Stomach smooth muscle (tissue), 2 donors: ENCODE data around the gene EGFR.

Source experiments
- H3K27ac ChIP-seq: one replicate; pipeline ENCODE4 v1.7.0; 2013; ENCODE audit warnings: mild to moderate bottlenecking, low read length, inconsistent platforms
- H3K27me3 ChIP-seq, 2 donors: one replicate each; pipeline ENCODE4 v1.7.0; 2013; ENCODE audit warnings: low read length in 2 of 2; ENCODE audit not compliant: insufficient read depth in 2 of 2, control insufficient read depth in 1 of 2
- H3K36me3 ChIP-seq, 2 donors: one replicate each; pipeline ENCODE4 v1.7.0; 2013; ENCODE audit warnings: low read length in 2 of 2; ENCODE audit not compliant: control insufficient read depth in 2 of 2, insufficient read depth in 2 of 2
- H3K4me1 ChIP-seq: one replicate; pipeline ENCODE4 v1.7.0; 2013; ENCODE audit warnings: low read length; ENCODE audit not compliant: control insufficient read depth, insufficient read depth
- H3K4me3 ChIP-seq, 2 donors: one replicate each; pipeline ENCODE4 v1.7.0; 2013; ENCODE audit warnings: low read length in 2 of 2
- H3K9ac ChIP-seq, 2 donors: one replicate each; pipeline ENCODE4 v1.7.0; 2013; ENCODE audit warnings: low read length in 2 of 2, mild to moderate bottlenecking in 1 of 2
- H3K9me3 ChIP-seq, 2 donors: one replicate each; pipeline ENCODE4 v1.7.0; 2013; ENCODE audit warnings: low read length in 2 of 2; ENCODE audit not compliant: control insufficient read depth in 2 of 2
- donor health status: healthy.
- donor health status: Pancreatic carcinoma.

Gene EGFR

DNA sequence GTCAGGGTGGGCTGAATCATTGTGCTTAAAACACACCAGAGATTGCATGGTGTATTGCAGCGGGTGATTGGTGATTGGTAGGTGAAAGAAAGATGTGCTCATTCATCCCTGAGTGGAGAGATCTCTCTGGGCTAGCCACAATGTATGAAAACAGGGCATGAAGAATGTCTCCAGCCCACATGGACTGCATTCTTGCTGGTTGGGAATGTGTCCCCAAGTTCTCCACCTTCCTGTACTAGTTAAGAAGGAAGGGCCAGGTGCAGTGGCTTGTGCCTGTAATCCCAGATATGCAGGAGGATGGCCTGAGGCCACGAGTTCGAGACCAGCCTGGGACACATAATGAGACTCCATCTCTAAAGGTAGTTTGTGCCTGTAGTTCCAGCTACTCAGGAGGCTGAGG, 232.5 kb downstream of the EGFR start:
- H3K4me1 ChIP-seq = peaks cover 10% of the 10 kb centered on the region

DNA sequence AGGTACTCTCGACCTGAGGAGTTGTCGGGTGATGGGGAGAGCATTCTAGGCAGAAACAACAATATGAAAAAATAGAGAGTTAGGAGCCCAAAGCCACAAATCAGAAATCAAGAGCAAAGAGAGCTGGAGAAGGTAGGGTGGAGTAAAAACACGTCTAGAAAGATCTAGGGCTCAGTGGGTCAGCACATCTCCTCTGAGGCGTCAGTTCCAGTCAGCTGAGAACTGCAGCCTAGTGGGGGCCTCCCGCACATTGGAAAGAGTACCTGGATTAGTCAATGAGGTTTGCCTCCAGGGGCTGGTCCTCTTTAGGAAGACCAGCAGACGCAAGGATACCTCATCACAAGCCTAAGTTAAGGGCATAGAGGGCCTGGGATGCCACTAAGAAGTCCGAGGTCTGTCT, 233.1 kb downstream of the EGFR start:
- H3K9me3 ChIP-seq = no peaks in the 10 kb centered on the region
- H3K4me1 ChIP-seq = peaks cover 10% of the 10 kb centered on the region
- no peaks in the 10 kb centered on the region for H3K36me3 ChIP-seq
- no peak overlapping the region for H3K9ac ChIP-seq
- H3K27me3 ChIP-seq = peaks cover 3 to 4% of the 10 kb centered on the region in 2 donors
- H3K4me3 ChIP-seq = no peak overlapping the region
- no peak overlapping the region for H3K27ac ChIP-seq

More for the DNA sequence above, 232.5 kb downstream of the EGFR start:
- no peaks in the 10 kb centered on the region for H3K9me3 ChIP-seq
- H3K36me3 ChIP-seq = no peaks in the 10 kb centered on the region
- H3K27me3 ChIP-seq = peaks cover 3 to 4% of the 10 kb centered on the region in 2 donors
- no peak overlapping the region for H3K9ac ChIP-seq
- H3K4me3 ChIP-seq = no peak overlapping the region
- no peak overlapping the region for H3K27ac ChIP-seq

DNA sequence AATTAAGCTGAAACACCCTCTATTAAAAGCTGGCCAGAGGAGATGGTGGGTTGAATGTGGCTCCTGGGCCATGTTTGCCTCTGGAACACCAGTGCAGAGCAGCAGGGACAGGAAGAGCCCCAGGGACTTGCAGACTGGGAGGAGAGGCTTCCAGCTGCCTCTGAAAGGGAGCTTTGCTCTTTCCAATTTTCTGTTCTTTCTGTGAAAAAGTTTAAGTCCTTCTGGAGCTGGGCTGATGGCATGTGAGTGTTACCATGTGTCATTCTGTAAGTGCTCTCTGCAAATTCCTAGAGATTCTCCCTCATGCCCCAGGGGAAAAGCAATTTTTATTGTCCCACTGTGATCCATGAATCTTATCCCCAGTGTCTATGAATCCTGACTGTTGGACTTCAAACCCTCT, 233.6 kb downstream of the EGFR start:
- Histone ChIP-seq H3K36me3 (no peaks in the 10 kb centered on the region), H3K9ac (no peak overlapping the region), H3K27ac (no peak overlapping the region), H3K27me3 (peaks cover 3 to 4% of the 10 kb centered on the region in 2 donors), H3K4me1 (peaks cover 10% of the 10 kb centered on the region), H3K9me3 (no peaks in the 10 kb centered on the region), H3K4me3 (no peak overlapping the region)

DNA sequence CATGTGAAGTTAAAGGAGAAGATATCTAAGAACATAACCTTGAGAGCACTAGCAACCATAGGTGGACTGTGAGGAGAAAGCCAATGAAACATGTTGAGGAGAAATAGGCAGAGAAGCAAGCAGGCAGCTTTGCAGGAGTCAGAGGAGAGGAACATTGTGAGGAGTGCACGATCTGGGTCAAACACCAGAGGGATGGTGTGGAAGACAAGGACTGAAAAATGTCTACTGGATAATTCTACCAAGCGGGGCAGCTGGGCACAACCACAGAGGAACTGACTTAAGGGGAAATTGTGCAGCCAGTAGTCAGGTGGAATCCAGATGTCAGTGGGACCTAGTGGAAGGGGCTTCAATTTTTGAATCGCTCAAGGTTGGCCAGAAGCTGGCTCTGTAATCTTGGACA, 234.4 kb downstream of the EGFR start:
- H3K27me3 ChIP-seq = peaks cover 3 to 4% of the 10 kb centered on the region in 2 donors
- no peak overlapping the region for H3K27ac ChIP-seq
- no peak overlapping the region for H3K4me3 ChIP-seq
- H3K9ac ChIP-seq = no peak overlapping the region
- H3K9me3 ChIP-seq = no peaks in the 10 kb centered on the region
- peaks cover 10% of the 10 kb centered on the region for H3K4me1 ChIP-seq
- no peaks in the 10 kb centered on the region for H3K36me3 ChIP-seq

DNA sequence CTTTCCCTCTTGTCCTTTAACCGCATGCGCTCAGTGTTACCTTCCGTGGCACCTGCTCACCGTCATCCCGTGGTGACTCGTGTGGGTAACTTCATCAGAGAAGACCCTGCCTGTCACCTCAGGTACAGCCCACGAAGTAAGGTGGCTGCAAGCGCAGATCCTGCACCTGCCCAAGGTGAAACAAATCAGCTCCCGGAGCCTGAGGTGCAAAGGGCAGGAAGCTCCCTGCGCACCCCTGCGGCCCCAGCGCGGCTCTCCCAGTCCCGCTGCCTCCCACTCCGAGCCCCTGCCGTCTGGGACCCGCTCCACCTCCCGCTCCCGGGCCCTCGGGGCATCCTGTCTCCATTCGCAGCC, 235.4 kb downstream of the EGFR start:
- no peaks in the 10 kb centered on the region for H3K36me3 ChIP-seq
- H3K4me1 ChIP-seq = peaks cover 10% of the 10 kb centered on the region
- H3K4me3 ChIP-seq = peak overlapping the region; percentile 75 to 81
- no peaks in the 10 kb centered on the region for H3K9me3 ChIP-seq
- no peak overlapping the region for H3K27ac ChIP-seq
- peak overlapping the region in 1 of 2 donors; percentile 28 for H3K9ac ChIP-seq
- peaks cover 3 to 6% of the 10 kb centered on the region in 2 donors for H3K27me3 ChIP-seq

DNA sequence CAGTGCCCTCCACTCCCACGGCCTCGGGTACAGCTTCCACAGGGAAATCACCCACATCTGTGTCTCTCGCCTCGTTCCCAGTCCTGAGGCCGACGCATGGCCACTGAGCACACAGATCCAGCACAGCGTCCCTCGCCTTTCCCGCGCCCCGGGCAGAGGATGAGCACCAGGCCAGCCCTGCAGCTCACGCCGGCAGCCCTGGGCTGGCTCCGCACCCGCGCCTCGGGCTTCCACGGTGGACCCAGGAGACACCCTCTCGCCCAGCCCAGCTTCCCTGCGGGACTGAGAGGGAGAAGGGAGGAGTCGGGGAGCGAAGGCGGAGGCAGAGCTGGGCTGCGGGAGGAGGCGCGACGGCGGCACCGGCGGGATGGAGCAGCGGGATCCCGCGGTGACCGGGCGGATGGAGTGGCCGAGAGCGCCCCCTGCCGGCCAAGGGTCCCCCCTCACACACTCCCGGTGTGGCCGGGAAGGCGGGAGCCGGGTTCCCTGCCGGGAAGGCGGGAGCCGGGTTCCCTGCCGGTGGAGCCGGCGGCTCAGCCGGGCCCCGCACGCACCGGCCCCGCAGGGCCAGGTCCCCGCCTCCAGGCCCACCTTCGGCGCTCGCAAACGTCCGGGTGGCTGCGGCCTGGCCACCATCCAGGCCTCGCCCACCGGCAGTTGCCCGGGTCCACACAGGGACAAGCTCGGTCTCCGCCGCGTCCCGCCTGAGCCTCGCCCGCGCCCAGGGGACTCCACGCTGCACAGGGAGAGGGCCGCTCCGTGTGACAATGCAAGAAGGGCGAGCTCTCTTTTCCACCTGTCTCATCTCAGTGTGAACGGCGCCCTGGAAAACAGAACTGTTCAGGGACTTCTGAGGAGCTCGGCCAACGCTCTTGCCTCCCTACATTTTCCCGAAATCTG, 236.0 kb downstream of the EGFR start:
- Histone ChIP-seq H3K27ac (peak overlapping the region; percentile 11), H3K27me3 (peaks cover 3 to 6% of the 10 kb centered on the region in 2 donors), H3K9me3 (no peaks in the 10 kb centered on the region), H3K36me3 (no peaks in the 10 kb centered on the region), H3K4me1 (peaks cover 10% of the 10 kb centered on the region), H3K4me3 (peak overlapping the region; percentile 75 to 81), H3K9ac (peak overlapping the region; percentile 56 to 64)

DNA sequence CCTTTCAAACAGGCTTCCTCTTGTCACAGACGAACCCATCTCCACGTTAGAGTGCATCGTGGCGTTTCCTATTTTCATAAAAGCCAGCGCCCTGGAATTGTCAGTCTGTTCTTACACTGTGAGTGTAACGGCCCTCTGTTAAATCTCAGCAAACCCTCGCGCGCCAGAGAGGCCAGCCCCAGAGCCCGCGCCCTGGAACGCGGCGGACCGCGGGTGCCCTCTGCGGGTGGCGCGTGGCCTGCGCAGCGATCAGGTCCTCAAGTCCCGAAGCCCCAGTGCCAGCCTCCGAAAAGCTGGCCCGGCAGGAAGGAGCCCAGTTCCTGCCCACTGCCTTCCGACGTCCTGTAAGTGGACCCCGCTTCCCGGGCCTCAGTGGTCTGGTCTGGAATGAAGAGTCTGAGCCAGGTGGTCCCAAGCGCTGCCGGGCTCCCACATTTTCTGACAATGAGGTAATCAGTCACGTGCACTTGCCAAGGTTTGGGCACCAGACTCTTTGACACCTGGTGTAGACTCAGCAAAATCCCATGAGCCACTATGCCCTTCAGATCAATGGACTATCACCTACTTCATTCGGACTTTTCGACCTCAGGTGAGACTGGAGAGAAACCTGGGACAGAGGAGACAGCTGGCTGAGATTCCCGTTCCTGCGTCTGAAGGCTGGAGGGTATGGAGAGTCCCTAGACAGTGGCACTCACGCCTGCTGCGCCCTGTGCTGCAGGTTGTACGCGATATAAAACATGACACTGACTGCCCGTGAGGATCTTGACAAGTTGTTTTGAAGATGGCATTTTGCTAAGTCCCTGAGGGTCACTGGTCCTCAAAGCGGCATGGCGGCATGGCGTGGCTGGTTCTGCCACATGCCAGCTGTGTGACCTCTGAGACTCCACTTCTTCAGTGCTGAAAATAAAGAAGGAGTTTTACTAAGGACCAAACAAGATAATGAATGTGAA, 237.0 kb downstream of the EGFR start:
- Histone ChIP-seq H3K4me1 (peaks cover 10% of the 10 kb centered on the region), H3K9me3 (no peaks in the 10 kb centered on the region), H3K36me3 (no peaks in the 10 kb centered on the region), H3K9ac (peak overlapping the region; percentile 56 to 64), H3K4me3 (peak overlapping the region; percentile 75 to 81), H3K27ac (peak overlapping the region; percentile 11), H3K27me3 (peaks cover 3 to 6% of the 10 kb centered on the region in 2 donors)

DNA sequence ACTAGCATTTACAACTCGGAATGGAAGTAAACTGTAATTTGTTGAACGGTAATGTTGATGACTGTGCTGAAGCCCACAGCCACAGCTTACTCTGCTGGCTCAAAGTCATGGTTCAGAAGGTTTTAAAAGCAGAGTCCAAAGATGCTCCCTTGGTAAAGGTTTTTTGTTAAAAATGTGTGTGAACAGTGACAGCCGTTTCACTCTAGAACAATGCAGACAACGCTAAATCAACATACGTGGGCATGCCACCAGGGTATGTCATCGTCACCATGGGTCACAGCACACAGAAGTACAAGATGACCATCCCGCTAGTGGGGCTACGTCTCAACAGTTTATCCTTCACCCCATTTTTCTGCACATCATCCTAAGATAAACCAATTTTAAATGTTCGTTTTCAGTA, 239.8 kb downstream of the EGFR start:
- peaks cover 10% of the 10 kb centered on the region for H3K4me1 ChIP-seq
- H3K4me3 ChIP-seq = no peak overlapping the region
- H3K9me3 ChIP-seq = peaks cover 0 to 3% of the 10 kb centered on the region in 2 donors
- no peak overlapping the region for H3K27ac ChIP-seq
- no peak overlapping the region for H3K9ac ChIP-seq
- H3K36me3 ChIP-seq = no peaks in the 10 kb centered on the region
- peaks cover 6% of the 10 kb centered on the region in 2 donors for H3K27me3 ChIP-seq

DNA sequence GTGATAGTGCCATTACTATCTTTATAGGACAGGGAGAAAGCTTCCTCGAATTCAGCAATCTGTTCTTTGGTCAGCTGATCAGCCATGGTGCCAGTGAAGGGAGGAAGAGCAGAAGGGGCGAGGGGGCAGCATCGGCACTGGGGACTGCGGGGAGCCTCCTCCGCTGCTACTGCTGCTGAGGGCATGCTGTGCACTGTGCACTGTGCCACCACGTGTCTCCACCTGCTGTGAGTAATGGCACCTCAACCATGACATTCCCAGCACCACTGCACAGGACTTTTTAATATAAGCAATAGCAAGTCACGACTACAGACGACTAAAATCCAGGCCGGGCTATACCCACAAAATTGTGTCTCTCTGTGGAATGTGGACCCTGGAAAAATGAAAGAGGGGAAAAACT, 241.4 kb downstream of the EGFR start:
- Histone ChIP-seq H3K27ac (no peak overlapping the region), H3K9ac (no peak overlapping the region), H3K36me3 (no peaks in the 10 kb centered on the region), H3K27me3 (peaks cover 2 to 6% of the 10 kb centered on the region in 2 donors), H3K9me3 (peaks cover 0 to 3% of the 10 kb centered on the region in 2 donors), H3K4me3 (no peak overlapping the region), H3K4me1 (peaks cover 4% of the 10 kb centered on the region)

DNA sequence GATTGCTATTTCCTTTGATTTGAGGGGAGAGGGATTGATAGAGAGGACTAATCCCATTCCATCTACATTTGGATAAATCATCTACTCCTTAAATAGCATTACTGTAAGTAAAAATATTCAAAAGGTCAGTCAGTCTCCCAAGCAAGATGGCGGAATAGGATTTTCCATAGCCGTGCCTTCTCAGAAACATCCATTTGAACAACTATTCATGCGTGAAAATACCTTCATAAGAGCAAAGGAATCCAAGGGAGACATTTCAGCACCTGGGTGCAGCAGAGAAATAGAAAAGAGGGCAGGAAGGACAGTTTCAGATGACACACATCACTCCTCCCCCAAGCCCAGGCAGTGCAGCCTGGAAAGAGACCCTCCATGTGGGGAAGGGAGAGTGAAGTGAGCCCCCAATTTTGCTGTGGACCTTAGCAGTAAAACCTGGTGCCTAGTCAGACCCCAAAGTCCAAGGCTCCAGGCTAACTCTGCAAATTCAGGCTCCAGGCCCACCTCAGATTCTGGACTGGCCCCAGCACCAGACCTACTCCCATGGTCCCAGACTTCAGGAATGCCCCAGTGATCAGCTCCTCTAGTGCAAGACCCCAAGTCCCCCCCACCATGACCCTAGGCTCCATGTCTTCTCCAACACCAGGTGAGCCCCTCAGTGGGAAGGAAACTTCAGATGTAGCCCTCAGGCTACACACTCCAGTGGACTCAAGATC, 242.0 kb downstream of the EGFR start:
- Histone ChIP-seq H3K36me3 (no peaks in the 10 kb centered on the region), H3K27ac (no peak overlapping the region), H3K4me3 (no peak overlapping the region), H3K9me3 (peaks cover 0 to 3% of the 10 kb centered on the region in 2 donors), H3K9ac (no peak overlapping the region), H3K27me3 (peaks cover 2 to 6% of the 10 kb centered on the region in 2 donors), H3K4me1 (peaks cover under 1% of the 10 kb centered on the region)
